Measurements from ENCODE around the gene USP47.

USP47 gene

DNA sequence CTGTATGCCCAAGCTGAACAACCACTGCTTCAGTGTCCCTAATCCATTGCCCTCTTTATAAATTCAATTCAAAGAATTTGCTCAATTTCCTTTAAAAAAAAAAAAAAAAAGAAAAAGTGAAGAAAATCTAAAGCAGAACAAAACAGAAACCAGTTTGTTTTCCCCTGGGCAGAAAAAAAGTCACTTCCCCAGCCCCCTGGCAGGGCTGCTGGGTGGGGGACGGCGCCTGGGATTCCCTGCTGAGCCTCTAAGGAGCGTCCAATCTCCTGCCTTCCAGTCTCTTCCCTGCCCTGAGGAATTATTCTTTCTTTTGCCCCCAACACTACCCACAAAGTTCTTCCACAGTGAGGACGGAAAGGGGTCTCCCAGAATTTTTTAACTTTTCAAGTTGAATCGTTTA is 142.8 kb downstream of the USP47 start:
- no peak for DNase-seq

GRCh38 chr11:11985016-11985715 is 143.4 kb downstream of the USP47 start:
- no peak for DNase-seq

DNA sequence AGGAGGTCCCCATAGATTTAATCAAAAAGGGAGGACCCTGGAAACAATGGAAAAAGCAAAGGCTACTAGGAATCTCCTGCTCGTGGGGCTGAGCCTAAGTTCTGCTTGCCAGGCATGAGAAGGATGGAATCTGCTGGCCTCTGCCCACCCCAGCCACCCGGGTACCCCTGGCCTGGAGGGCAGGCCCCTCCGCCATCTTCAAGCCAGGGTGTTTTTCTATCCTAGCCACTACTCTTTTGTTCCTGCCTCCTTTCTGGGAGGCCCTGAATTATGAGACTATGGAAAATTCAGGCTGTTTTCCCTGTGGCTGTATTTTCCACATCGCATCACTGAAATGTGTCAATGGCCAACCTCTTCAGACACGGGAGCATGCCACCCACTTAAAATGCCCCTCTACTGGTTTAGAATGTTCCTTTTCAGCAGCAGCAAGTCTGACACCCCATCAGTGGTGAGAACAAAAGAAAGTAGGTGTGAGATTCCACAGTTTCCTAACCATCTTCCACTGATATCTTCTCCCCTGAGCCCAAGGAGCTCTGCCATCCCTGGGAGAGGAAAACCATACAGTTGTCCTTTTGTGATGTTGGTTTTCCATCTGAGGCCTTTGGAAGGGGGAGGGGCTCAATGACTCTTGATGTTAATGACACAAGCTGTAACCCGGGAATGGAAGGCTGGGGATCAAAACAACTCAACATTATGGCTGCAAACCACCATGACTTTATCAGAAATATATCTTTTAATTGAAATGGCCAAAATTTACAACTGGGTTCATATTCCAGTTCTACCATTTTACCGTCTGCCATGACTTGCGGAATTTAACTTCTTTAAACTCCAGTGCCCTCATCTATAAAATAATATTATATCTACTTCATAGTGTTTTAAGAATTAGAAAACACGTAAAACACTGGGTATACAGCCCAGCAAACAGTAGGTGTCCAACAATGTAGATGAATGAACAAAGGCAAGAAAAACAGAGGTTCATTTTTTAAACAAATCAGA is 144.5 kb downstream of the USP47 start:
- DNase-seq = no peak

- no peak for DNase-seq
These were observed 145.8 kb downstream of the USP47 start for GRCh38 chr11:11987503-11988022.

GRCh38 chr11:11988099-11988651 is 146.4 kb downstream of the USP47 start:
- DNase-seq = no peak

DNA sequence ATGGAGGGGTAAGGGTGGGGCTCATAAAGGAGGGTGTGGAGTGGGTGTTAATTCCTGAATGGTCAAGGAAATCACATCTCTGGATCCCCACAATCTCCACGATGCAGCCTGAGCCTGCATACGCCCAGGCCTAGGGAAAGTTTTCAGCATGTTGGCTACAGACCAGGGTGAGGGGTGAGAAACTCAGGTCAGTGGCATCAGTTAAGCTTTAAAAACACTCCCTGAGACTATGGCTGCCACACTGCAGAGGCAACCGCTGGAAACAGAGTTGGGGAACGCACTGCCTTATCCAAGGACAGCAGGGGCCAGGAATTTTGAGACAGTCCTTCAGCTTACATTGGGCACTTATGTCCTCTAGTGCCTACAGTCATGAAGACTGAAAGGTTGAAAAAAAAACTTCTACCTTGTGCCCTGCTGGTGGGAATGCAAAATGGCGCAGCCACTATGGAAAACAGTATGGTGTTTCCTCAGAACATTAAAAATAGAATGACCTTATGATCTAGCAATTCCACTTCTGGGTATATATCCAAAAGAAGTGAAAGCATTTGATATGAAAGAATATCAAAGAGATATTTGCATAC is 147.0 kb downstream of the USP47 start:
- DNase-seq = no peak

GRCh38 chr11:11989774-11990744 is 148.3 kb downstream of the USP47 start:
- no peak for DNase-seq

- no peak for DNase-seq
These were observed 150.8 kb downstream of the USP47 start for GRCh38 chr11:11992257-11993212.

DNA sequence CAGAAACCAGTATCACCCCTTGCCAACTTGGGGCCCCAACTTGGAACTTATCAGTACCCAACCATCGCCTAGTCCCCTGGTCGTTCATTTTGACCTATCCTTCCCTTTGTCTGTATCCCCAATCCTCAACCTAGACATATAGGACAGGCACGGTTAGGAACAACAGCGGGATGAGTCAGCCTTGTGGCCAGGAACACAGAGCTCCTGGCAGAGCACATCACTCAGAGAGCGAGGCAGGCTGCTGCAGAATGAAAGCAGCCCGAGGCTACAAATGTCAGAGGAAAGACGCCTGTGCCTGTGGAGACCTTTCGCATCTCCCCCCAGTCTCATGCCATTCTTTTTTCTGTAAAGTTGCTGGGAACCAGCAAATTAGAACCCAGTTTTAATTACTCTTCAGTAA is 152.1 kb downstream of the USP47 start:
- DNase-seq = no peak

DNA sequence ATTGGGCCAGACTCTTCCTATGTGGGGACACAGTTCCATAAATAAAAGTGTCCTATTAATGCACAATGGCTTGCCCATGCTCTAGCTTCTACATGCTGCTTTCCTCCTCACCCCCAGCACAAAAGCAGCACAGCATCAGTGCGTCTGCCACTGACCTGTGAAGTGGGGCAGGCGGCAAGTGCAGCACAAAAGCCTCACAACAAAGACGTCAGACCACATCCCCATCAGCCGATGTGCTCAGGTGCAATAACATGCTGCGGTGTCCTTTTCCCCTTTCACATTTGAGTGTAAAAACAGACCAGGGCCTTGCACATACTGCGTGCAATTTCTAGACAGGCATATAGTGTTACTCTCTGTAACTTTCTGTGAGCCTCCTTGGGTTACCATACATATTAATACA is 153.8 kb downstream of the USP47 start:
- DNase-seq = no peak

- DNase-seq = no peak
These were observed 154.7 kb downstream of the USP47 start for GRCh38 chr11:11996321-11997048.

GRCh38 chr11:11997049-11997322 is 155.2 kb downstream of the USP47 start:
- DNase-seq = no peak

DNA sequence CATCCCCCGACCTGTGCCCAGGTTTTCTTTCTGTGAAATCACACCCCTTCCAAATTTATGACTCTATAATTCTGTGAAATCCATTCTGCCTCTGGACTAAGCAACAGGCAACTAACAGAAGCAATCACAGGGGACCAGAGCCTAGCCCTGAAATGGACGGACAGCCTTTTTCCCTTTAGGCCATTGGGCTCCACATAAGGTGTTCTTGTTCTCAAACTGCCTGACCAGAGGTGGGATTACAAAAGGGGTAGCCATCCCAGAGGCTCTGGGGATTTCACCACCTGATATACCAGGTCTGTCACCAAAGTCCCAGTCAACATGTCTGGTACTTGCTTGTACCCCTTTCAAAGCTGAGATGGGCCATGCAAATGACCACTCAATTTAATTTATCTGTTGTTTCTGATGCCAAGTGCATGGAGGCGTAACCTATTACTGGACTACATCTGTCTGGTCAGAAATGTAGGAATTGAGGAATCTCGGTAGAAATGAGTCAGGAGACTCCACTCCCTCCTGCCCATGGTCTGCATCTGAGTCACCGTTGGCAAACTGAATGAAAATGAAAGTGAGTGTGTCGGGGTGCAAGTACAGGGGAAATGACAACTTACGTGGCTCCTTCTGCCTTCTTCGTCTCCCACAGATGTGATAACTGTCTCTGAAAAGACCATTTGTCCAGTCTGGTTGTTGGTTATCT is 156.5 kb downstream of the USP47 start:
- DNase-seq = no peak

DNA sequence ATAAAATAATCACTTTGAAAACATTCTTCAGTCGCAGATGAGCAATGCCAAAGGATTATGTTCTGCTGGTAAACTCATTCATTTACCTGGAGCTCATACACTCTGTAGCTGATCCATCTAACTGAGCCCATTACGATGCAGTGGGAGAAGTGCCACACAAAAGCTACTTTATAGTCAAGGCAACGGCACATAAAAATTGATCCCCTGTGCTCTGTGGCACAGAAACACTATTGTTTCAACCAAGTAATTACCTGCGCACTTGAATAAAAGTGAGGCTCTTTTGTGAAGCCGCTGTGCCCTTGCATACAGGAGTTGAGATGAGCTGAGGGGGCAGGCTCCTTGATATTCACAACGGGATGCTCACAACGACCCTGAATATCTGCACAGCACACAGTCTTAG is 159.4 kb downstream of the USP47 start:
- DNase-seq = peak; percentile 68

- DNase-seq = no peak
These were observed 161.6 kb downstream of the USP47 start for GRCh38 chr11:12003336-12003735.

GRCh38 chr11:12003815-12004214 is 162.0 kb downstream of the USP47 start:
- no peak for DNase-seq

DNA sequence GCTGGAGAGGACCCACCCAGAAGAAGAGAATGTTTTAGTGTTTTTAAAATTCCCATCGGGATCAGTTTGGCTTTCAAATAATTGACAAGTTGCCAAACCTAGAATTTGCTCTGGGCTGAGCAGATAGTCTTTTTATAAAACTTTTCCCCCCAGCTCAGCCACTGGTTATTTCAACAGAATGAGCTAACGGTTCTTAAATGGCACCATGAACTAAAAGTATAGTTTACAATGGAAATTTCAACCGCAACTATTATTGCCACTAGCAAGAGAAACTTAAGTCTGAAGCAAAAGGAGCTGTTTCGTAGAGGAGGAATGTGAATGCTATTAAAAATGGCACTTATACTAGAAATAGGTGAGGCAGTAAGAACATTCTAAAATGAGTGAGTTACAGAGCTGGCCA is 163.3 kb downstream of the USP47 start:
- DNase-seq = no peak

- DNase-seq = no peak
These were observed 163.7 kb downstream of the USP47 start for GRCh38 chr11:12005476-12005875.

GRCh38 chr11:12006552-12007229 is 164.9 kb downstream of the USP47 start:
- DNase-seq = no peak

Measured in NCI-H1436 (cell line).